BLaER1 (cell line): ENCODE results near the gene SAMD7.

Source experiments
- H3K27ac ChIP-seq: shearing (Covaris generic); formaldehyde crosslinking; 2 replicates; pipeline ENCODE4 v1.8.1; 2022
- H3K27me3 ChIP-seq: shearing (Covaris generic); formaldehyde crosslinking; 2 replicates; pipeline ENCODE4 v1.8.1; 2022
- H3K36me3 ChIP-seq: shearing (Covaris generic); formaldehyde crosslinking; 2 replicates; pipeline ENCODE4 v1.8.1; 2022
- H3K4me1 ChIP-seq: shearing (Covaris generic); formaldehyde crosslinking; 2 replicates; pipeline ENCODE4 v1.8.1; 2022
- H3K4me2 ChIP-seq: shearing (Covaris generic); formaldehyde crosslinking; 2 replicates; pipeline ENCODE4 v1.8.1; 2022
- H3K4me3 ChIP-seq: shearing (Covaris generic); formaldehyde crosslinking; 2 replicates; pipeline ENCODE4 v1.8.1; 2022
- H3K9ac ChIP-seq: shearing (Covaris generic); formaldehyde crosslinking; 2 replicates; pipeline ENCODE4 v1.8.1; 2022
- H3K9me3 ChIP-seq: shearing (Covaris generic); formaldehyde crosslinking; 2 replicates; pipeline ENCODE4 v1.8.1; 2022
- H4K20me1 ChIP-seq: shearing (Covaris generic); formaldehyde crosslinking; 2 replicates; pipeline ENCODE4 v1.8.1; 2022
- Cebpa-rat ChIP-seq: shearing (Covaris generic); IDR thresholded peaks from 2 replicates; pipeline ENCODE4 v1.8.1; 2022

The SAMD7 gene, protein sequence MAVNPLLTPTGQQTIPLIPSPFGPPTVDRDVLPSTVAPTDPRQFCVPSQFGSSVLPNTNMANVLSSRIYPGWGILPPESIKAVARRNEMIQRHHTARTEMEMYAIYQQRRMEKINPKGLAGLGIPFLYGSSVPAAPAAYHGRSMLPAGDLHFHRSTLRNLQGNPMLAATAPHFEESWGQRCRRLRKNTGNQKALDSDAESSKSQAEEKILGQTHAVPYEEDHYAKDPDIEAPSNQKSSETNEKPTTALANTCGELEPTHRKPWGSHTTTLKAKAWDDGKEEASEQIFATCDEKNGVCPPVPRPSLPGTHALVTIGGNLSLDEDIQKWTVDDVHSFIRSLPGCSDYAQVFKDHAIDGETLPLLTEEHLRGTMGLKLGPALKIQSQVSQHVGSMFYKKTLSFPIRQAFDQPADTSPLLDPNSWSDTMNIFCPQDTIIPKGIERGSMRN

GRCh38 chr3:169911272-169911671 lies at the start of gene SAMD7:
Gene SAMD7, plus strand, starts transcription at chr3:169911572. Its CDS starts 7,927 bp downstream, at chr3:169919499.
- no peaks in the 10 kb centered on the region for H3K4me1 ChIP-seq
- no peaks in the 10 kb centered on the region for H3K36me3 ChIP-seq
- no peaks in the 10 kb centered on the region for H3K27me3 ChIP-seq
- H3K4me2 ChIP-seq: no peak within 1 kb of the TSS
- no peaks in the 10 kb centered on the region for H3K9me3 ChIP-seq
- H3K27ac ChIP-seq: no peak within 1 kb of the TSS
- H3K9ac ChIP-seq: no peak within 1 kb of the TSS
- H4K20me1 ChIP-seq: no peaks in the 10 kb centered on the region
- no peak for TF ChIP-seq Cebpa-rat
- H3K4me3 ChIP-seq: no peak within 1 kb of the TSS

DNA sequence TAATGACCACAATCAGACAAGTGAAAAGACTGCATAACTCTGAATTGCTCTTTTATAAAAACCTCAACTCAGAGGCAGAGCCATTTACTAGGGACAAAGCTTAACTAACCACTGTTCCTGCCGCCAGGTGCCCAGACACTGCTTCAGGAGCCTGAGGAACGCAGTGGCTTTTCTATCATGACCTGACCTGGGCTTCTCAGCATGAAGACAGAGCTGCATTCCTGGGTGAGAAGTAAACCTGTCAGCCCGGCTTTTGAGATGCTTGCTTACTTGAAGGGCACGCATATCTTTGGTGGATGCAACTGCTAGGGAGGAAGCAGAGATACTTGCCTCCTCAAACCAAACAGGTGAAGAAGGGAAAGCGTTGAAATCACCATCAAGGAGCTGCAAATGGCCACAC lies 49.5 kb upstream of the SAMD7 start:
- H3K9ac ChIP-seq: no peak overlapping the region
- TF ChIP-seq Cebpa-rat: no peak
- no peaks in the 10 kb centered on the region for H4K20me1 ChIP-seq
- no peaks in the 10 kb centered on the region for H3K9me3 ChIP-seq
- peaks cover 15% of the 10 kb centered on the region; the same call in 1 of the 2 replicates for H3K4me1 ChIP-seq
- no peaks in the 10 kb centered on the region for H3K27me3 ChIP-seq
- H3K27ac ChIP-seq: no peak overlapping the region
- no peaks in the 10 kb centered on the region for H3K36me3 ChIP-seq
- no peak overlapping the region for H3K4me3 ChIP-seq
- no peak overlapping the region for H3K4me2 ChIP-seq

DNA sequence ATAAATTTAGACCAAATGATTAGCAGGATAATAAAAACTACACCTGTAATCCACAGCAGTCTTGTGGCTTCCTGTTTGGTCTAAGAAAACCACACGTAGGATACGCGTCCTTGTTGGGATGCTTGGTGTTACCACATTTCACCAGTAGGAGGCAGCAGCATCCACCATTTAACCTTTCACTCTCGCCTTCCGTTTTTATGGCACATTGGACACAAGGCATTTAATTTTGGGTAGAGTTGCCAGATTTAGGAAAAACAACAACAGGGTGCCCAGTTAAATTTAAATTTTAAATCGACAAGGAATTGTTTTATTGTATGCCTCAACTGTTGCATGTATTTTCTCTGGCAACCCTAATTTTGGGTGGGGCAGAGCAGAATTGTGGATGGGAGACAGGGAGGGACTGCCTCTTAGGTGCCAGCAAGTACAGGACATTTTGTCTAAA lies 47.9 kb upstream of the SAMD7 start:
- TF ChIP-seq Cebpa-rat: no peak

DNA sequence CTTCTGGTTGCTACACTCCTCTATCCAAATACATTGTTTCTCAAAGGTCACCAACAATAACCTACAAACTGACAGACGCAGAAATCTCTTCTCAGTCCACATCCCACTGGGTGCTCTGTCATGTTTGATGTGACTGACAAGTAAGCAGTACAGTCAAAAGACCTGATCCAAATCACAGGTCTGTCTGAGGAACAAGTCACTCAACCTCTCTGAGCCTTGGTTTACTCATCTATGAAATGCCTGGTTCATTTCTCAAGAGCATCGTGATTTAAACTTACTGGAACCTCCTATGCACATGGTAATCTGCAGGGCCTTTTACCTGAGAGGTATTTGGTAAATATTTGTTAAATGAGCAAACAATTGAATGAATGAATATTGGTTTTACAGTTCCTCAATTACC lies 47.1 kb upstream of the SAMD7 start:
- H3K4me3 ChIP-seq: no peak overlapping the region
- no peaks in the 10 kb centered on the region for H3K9me3 ChIP-seq
- no peaks in the 10 kb centered on the region for H4K20me1 ChIP-seq
- no peak overlapping the region for H3K27ac ChIP-seq
- peaks cover 15% of the 10 kb centered on the region; the same call in 1 of the 2 replicates for H3K4me1 ChIP-seq
- H3K36me3 ChIP-seq: no peaks in the 10 kb centered on the region
- no peak for TF ChIP-seq Cebpa-rat
- no peaks in the 10 kb centered on the region for H3K27me3 ChIP-seq
- H3K4me2 ChIP-seq: no peak overlapping the region
- no peak overlapping the region for H3K9ac ChIP-seq

More for the DNA sequence above, 47.9 kb upstream of the SAMD7 start:
- H3K27me3 ChIP-seq: no peaks in the 10 kb centered on the region
- no peaks in the 10 kb centered on the region for H3K9me3 ChIP-seq
- no peaks in the 10 kb centered on the region for H4K20me1 ChIP-seq
- no peak overlapping the region for H3K4me2 ChIP-seq
- H3K36me3 ChIP-seq: no peaks in the 10 kb centered on the region
- H3K4me1 ChIP-seq: peaks cover 15% of the 10 kb centered on the region; the same call in 1 of the 2 replicates
- H3K27ac ChIP-seq: no peak overlapping the region
- no peak overlapping the region for H3K9ac ChIP-seq
- H3K4me3 ChIP-seq: no peak overlapping the region

GRCh38 chr3:169865176-169865767 lies 46.1 kb upstream of the SAMD7 start:
- no peak for TF ChIP-seq Cebpa-rat
- Histone ChIP-seq H3K4me1 (peaks cover 15% of the 10 kb centered on the region; the same call in 1 of the 2 replicates), H3K27ac (no peak overlapping the region), H3K9ac (no peak overlapping the region), H3K4me3 (no peak overlapping the region), H4K20me1 (no peaks in the 10 kb centered on the region), H3K27me3 (no peaks in the 10 kb centered on the region), H3K9me3 (no peaks in the 10 kb centered on the region), H3K36me3 (no peaks in the 10 kb centered on the region), H3K4me2 (peak overlapping the region; percentile 28; the same call in 1 of the 2 replicates)

DNA sequence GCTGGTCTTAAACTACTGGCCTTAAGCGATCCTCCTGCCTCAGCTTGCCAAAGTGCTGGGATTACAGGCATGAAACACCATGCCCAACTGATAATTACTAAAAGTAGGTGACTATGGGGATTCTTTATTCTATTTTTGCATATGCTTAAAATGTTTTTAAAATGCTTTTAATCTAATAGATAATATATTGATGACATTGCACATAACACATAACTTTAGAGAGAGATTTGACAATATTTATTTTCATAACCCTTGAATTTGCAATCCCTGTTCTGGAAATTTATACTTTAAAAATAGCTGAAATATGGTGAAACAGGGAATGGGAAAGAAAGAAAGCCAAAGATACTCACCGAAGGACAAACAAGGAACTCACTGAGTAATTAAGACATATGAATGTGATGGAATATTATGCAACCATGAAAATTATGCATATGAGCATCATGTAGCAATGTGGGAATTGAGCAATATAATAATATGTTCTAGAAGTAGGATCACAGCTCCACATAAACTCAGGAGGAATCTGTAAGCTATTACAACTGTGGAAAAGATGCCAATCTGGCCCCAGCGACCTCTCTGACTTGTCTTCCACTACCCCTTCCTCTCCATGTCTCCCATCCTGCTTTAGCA lies 43.7 kb upstream of the SAMD7 start:
- no peaks in the 10 kb centered on the region for H4K20me1 ChIP-seq
- H3K27me3 ChIP-seq: no peaks in the 10 kb centered on the region
- H3K36me3 ChIP-seq: no peaks in the 10 kb centered on the region
- no peak overlapping the region for H3K4me2 ChIP-seq
- peaks cover 27% of the 10 kb centered on the region for H3K4me1 ChIP-seq
- no peak for TF ChIP-seq Cebpa-rat
- H3K4me3 ChIP-seq: no peak overlapping the region
- no peak overlapping the region for H3K9ac ChIP-seq
- no peak overlapping the region for H3K27ac ChIP-seq
- no peaks in the 10 kb centered on the region for H3K9me3 ChIP-seq

DNA sequence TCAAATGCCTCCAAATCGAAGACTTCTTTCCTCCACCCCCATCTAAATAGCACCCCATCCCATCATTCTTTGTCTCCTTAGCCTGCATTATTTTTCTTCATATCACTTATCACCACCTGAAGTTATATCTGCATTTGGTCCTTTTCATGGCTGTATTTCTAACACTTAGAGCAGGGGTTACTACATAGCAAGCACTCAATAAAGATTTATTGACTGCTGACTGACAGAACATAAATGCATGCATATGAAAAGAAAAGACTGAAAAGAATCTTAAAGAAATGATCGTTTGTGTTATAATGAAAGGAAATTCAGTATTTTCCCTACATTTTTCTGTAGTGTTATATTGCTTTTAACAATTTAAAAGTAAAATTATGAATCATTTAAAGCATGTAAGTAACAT lies 43.0 kb upstream of the SAMD7 start:
- Histone ChIP-seq H3K36me3 (no peaks in the 10 kb centered on the region), H3K27me3 (no peaks in the 10 kb centered on the region)
- TF ChIP-seq Cebpa-rat: no peak

DNA sequence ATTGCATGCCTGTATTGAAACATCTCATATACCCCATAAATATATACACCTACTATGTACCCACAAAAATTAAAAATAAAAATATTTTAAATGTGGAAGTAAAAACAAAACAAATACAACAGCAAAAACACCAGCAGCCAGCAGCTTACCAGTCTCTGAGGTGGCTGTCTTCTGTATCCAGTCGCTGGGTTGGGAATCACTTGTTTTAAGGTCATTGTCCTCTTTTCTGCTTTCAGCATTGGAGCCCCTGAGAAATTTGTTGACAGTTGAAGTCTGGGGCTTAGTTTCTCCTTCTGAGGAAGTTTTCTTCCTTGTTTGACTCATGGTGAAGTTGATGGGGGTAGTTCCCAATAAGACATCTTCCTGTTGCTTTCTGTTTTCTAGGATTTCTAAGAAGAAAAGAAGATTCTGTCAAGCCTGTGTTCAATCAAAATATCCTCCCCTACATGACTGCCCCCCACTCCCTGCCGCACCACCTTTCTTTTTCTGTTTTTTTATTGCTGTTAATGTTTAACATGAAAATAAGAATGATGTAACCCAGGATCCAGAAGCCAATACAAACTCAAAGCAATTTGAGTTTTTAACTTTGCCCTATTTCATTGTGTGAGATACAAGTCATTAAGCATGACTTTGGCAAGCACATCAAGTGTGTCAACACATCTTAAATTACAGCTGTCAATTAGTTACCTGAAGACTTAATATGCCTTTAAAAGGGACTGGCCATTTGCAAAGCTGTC lies 41.7 kb upstream of the SAMD7 start, which contains the start of gene LRRC31:
TSS of gene LRRC31 (minus strand) at position 452 of the 737 bp plus-strand sequence. CDS start at position 324, 128 bp downstream.
- no peak within 1 kb of the TSS for H3K9ac ChIP-seq
- no peak for TF ChIP-seq Cebpa-rat
- no peaks in the 10 kb centered on the region for H3K27me3 ChIP-seq
- H3K4me2 ChIP-seq: no peak within 1 kb of the TSS
- no peak within 1 kb of the TSS for H3K4me3 ChIP-seq
- no peak within 1 kb of the TSS for H3K27ac ChIP-seq
- H4K20me1 ChIP-seq: no peaks in the 10 kb centered on the region
- no peaks in the 10 kb centered on the region for H3K9me3 ChIP-seq
- H3K4me1 ChIP-seq: peaks cover 22% of the 10 kb centered on the region
- no peaks in the 10 kb centered on the region for H3K36me3 ChIP-seq

More for the DNA sequence above, 43.0 kb upstream of the SAMD7 start:
- Histone ChIP-seq H3K9ac (no peak overlapping the region), H3K27ac (no peak overlapping the region), H3K4me2 (no peak overlapping the region), H3K9me3 (no peaks in the 10 kb centered on the region), H4K20me1 (no peaks in the 10 kb centered on the region), H3K4me1 (peaks cover 25% of the 10 kb centered on the region), H3K4me3 (no peak overlapping the region)

GRCh38 chr3:169871129-169871886 lies 40.1 kb upstream of the SAMD7 start:
- Histone ChIP-seq H3K27me3 (no peaks in the 10 kb centered on the region), H3K4me1 (peaks cover 12% of the 10 kb centered on the region), H3K9ac (no peak overlapping the region), H3K36me3 (no peaks in the 10 kb centered on the region), H3K9me3 (peaks cover 8% of the 10 kb centered on the region), H4K20me1 (no peaks in the 10 kb centered on the region), H3K4me3 (no peak overlapping the region), H3K4me2 (peak overlapping the region; percentile 59), H3K27ac (no peak overlapping the region)
- no peak for TF ChIP-seq Cebpa-rat
